Measurements from ENCODE around the gene SMAD7.

Gene SMAD7

DNA sequence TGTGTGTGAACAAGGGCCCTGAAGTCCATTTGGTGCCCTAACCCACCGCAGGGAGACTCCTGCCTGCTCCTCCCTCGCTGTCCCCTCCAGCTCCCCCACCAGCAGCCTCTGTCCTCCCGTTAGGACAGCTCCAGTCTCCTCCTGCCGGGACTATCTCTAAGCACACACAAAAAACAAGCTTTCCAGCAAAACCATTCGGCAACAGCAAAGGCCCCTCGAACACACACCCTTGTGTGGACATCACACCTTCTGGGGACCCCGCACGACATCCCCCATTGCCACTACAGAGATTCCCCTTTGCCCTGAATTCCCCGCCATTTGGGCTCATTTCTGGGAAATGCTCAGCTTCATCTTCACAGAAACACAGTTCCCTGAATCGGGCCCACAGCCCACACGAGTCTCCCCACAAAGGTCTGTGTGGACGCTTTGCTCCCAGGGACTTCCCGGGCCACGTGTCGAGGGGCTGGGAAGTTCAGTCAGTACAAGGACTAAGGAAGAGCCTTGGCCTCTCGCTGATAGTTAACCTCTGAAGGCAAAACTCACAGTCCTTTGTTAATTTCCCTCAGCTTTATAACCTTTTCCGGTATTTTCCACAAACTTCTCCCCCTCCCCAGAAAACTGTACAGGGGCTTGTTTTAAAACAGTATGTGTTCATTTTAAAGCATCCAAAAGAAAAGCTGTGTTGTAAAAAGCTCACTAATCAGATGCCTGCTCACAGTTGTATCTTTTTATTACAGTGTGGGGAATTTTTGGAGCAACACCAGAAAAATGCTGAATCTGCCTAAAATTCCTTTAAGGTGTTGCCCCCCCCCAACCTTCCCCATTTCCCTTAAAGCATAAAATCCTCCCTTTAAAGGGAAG is 25.9 kb downstream of the SMAD7 start:
- in situ Hi-C loops (cut with HindIII; ENCODE audit: low pct_ligation_motif_present, low pct_unique_long_range_greater_than_20kb, low sequenced_read_pairs): loop anchor here (25.0 kb wide), 1 partner anchor 262 kb away; no protein-coding TSS in a partner anchor

DNA sequence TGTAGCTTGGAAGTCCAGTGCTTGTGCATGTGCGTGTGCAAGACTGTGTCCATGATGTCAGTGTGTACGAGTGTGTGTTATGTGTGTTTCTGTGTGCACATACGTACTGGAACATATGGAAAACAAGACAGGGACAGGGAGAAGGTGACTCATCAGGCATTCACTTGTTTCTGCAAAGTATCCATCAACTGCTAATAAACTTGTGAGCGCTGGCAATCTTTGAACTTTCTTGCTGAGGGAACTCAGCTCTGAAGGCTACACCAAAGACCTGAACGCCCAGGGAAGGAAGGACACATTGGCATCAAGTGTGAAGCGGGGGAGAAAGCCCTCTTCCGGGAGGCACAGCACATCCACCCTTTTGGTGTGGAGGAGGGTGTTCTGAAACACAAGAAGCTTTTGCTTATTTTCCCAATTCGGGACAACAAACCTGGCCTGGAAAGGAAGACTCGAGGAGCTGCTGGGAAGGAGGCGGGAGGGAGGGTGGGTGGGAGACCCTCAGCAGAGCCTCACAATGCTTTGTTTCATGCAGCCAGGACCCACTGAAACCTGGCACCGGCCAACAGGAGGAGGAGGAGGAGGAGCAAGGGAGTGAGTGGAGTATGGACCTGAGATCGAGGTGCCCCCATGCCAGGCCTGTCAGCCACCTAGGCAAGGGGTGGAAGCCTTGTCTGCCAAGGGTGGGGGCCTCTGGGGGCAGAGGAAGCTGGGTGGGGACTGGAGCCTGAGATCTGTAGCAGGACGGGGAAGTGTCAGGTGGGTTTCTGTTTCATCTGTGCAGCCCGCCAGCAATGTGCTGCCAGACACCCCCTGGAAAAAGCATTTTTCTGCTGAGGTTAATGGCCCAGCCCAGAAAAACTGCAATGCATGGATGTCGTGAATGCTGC is 26.8 kb downstream of the SMAD7 start:
- no peak for DNase-seq
- in situ Hi-C loops (cut with HindIII; ENCODE audit: low pct_ligation_motif_present, low pct_unique_long_range_greater_than_20kb, low sequenced_read_pairs): no loop called here

More for the DNA sequence above, 25.9 kb downstream of the SMAD7 start:
- DNase-seq: no peak

DNA sequence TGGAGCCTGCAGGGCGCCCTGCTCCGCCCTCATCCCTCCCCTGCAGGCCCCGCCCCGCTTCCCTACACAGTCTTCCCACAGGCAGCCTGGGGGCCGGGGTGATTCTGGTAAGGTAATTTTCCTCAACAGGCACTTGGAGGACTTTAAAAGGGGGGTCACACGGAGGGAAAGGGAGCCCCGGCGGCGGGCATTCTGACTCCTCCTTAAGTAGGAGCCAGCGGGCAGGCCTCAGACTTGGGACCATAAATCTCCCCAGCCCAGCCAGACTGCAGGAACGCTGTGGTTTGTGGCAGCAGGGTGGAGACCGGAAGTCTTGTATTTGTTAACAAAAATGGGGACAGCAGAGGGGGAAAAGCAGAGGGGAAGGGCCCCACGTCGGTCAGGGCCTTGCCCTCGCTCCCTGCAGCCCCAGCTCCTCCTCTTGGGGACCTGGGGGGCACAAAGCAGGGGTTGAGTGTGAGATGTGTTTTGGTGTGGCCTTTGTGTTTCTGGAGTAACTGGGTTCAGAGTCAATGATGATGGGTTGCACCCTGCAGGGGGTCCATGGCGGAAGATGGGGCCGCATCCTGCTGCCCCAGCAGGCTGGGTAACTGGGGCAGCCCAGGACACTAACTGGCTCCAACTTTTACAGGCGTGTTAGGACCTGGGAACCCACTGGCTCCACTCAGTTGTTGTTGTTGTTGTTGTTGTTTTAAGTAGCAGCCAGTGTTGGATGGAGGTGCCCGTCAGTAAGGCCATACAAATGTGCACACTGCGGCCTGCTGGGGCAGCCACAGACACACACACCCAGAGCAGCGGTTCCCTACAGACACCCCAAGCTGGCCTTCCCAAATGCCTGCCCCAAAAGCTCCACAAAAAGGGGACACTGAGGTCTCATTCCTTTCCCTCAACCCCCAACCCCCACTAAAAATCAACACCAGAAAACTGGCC is 27.7 kb downstream of the SMAD7 start:
- no peak for DNase-seq
- in situ Hi-C loops (cut with HindIII; ENCODE audit: low pct_ligation_motif_present, low pct_unique_long_range_greater_than_20kb, low sequenced_read_pairs): no loop called here

GRCh38 chr18:48922226-48922800 is 28.5 kb downstream of the SMAD7 start:
- DNase-seq: no peak
- in situ Hi-C loops (cut with HindIII; ENCODE audit: low pct_ligation_motif_present, low pct_unique_long_range_greater_than_20kb, low sequenced_read_pairs): no loop called here

GRCh38 chr18:48921305-48922225 is 29.2 kb downstream of the SMAD7 start:
- in situ Hi-C loops (cut with HindIII; ENCODE audit: low pct_ligation_motif_present, low pct_unique_long_range_greater_than_20kb, low sequenced_read_pairs): no loop called here
- no peak for DNase-seq

- no peak for DNase-seq
- in situ Hi-C loops (cut with HindIII; ENCODE audit: low pct_ligation_motif_present, low pct_unique_long_range_greater_than_20kb, low sequenced_read_pairs): no loop called here
Measured at GRCh38 chr18:48920408-48921038, 30.2 kb downstream of the SMAD7 start.

- in situ Hi-C loops (cut with HindIII; ENCODE audit: low pct_ligation_motif_present, low pct_unique_long_range_greater_than_20kb, low sequenced_read_pairs): no loop called here
Measured at GRCh38 chr18:48919547-48919946, 31.2 kb downstream of the SMAD7 start.

DNA sequence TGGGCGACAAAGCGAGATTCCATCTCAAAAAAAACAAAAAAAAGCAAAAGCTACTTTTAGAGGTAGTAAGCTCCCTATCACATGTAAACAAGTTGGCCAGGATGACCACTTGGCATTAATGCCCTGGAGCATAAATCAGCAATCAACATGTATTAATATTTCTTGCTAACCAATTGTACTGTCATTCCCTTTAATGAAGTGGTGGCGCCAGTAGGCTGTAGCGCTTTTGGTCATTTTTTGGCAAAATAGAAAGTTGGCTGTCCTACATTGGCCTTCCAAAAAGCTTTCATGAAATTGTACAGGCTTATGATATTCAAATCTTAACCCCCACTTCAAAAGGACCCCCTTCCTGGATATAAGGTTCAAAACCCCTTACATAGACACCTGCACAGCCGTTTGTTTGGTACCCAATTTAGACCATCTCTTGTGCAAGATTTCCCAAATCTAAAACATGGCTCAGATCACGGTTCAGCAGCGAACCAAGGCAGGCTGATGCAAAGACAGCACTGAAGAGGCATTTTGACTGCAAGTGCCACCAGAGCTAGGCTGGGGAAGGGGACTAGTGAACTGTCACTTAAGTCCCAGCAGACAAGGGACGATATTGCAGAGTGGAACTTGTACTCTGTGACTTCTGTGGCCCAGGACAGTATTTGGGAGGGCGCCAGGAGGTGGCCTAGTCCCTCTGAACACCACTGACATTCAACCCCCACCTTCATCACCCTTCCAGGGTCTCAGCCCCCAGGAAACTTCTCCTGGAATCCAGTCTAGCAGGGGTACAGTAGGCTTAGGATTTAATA is 31.9 kb downstream of the SMAD7 start:
- no peak for DNase-seq
- in situ Hi-C loops (cut with HindIII; ENCODE audit: low pct_ligation_motif_present, low pct_unique_long_range_greater_than_20kb, low sequenced_read_pairs): no loop called here

More at GRCh38 chr18:48919547-48919946, 31.2 kb downstream of the SMAD7 start:
- no peak for DNase-seq

DNA sequence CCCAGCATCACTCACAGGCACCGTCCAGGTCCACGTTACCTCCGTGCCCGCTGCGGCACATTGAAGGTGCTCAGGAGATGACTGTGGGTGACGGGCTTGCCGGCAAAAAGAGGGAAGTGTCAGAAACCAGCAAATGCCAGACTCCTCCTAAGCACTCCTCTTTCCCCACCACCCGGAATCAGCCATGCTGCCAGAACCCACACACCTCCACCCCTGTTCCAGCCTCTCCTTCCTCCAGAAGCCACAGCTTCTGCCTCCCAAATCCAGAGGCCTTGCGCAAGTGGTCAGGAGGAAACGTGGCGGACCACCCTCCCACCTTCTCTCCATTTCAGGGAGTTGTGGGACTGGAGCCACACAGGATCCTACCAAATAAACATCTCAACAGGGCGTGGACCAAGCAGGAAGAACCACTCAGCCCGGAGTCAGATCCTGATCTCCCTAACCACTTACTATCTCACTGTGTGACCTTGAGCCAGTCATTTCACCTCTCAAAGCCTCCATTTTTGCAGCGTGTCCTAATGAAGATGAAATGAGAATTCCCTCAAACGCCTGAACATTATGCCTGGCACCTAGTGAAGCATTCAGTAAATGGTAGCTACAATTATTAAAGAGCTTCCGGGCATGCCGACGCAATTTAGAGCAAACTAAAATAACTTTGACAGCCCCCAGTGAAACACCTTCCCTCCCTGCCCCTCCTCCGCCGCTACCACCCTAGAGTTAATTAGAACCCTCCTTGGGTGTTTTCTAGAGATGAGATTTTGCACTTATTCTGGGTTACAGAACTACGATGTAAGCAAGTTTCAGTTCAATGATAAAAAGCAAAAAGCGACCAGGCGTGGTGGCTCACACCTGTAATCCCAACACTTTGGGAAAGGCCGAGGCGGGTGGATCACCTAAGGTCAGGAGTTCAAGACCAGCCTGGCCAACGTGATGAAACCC is 32.9 kb downstream of the SMAD7 start:
- DNase-seq: no peak
- in situ Hi-C loops (cut with HindIII; ENCODE audit: low pct_ligation_motif_present, low pct_unique_long_range_greater_than_20kb, low sequenced_read_pairs): no loop called here

- in situ Hi-C loops (cut with HindIII; ENCODE audit: low pct_ligation_motif_present, low pct_unique_long_range_greater_than_20kb, low sequenced_read_pairs): no loop called here
- DNase-seq: no peak
Measured at GRCh38 chr18:48915626-48916425, 34.9 kb downstream of the SMAD7 start.

GRCh38 chr18:48914581-48915251 is 36.0 kb downstream of the SMAD7 start:
- no peak for DNase-seq
- in situ Hi-C loops (cut with HindIII; ENCODE audit: low pct_ligation_motif_present, low pct_unique_long_range_greater_than_20kb, low sequenced_read_pairs): no loop called here

GRCh38 chr18:48913775-48914174 is 37.0 kb downstream of the SMAD7 start:
- DNase-seq: no peak
- in situ Hi-C loops (cut with HindIII; ENCODE audit: low pct_ligation_motif_present, low pct_unique_long_range_greater_than_20kb, low sequenced_read_pairs): no loop called here

DNA sequence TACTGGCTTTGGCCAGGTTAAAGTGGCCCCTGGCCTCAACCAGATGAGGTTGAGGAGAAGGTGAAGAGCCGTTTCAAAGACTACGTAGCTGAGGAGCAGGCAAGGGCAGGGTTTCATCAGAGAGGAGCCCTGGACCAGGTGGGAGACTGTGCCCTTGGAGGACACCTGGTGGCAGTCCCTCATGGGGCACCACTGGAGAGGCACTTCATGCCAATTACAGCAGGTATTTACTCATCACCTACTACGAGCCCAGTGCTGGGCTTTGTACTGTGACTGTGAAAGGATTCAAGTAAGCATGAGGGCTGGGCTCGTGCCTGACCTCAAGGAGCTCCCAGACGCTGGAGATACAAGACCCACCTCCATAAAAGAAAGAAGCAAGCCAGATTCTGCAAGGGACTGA is 37.6 kb downstream of the SMAD7 start:
- DNase-seq: no peak

More for the DNA sequence above, 37.6 kb downstream of the SMAD7 start:
- in situ Hi-C loops (cut with HindIII; ENCODE audit: low pct_ligation_motif_present, low pct_unique_long_range_greater_than_20kb, low sequenced_read_pairs): no loop called here
